ENCODE data around the gene ZCCHC17.

DNA sequence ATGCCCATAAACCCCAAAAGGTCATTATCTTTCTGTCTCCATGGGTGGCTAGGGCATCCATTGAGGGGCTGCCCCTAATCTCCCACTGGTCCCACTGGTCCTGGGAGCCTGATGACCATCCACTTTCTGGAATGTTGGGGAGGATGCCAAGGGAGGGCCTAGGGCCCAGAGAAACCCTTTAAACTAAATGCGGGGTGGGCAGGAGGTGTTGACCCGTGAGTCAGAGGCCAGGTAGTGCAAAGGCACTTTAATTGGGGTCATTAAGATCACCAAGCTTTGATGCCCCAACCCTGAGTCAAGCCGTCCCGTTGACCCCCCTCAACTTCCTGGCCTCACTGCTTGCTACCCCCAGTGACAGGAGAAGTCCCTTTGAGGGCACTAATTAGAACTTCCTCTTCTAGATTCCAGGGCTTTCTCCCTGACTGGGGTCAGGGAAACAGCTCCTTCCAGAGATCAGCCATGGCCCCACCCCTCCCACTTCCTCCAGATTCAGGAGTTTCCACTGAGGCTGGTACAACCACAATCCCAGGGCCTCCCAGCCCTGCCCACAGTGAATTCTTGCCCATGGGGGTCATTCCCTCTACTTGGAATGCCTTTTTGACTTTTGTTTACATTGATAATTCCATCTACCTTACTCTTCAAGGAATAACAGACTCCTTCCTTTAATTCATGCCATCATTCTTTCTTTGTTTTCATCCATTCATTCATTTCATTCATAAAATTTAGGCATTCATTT is 100.7 kb downstream of the ZCCHC17 start:
- TF ChIP-seq, protein P1, sequence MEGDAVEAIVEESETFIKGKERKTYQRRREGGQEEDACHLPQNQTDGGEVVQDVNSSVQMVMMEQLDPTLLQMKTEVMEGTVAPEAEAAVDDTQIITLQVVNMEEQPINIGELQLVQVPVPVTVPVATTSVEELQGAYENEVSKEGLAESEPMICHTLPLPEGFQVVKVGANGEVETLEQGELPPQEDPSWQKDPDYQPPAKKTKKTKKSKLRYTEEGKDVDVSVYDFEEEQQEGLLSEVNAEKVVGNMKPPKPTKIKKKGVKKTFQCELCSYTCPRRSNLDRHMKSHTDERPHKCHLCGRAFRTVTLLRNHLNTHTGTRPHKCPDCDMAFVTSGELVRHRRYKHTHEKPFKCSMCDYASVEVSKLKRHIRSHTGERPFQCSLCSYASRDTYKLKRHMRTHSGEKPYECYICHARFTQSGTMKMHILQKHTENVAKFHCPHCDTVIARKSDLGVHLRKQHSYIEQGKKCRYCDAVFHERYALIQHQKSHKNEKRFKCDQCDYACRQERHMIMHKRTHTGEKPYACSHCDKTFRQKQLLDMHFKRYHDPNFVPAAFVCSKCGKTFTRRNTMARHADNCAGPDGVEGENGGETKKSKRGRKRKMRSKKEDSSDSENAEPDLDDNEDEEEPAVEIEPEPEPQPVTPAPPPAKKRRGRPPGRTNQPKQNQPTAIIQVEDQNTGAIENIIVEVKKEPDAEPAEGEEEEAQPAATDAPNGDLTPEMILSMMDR (IDR thresholded peaks at IDR 0.05 in 8 of 11, conservative IDR thresholded peaks at IDR 0.05 in 3 of 11): no peak
- TF ChIP-seq POLR2A (IDR thresholded peaks at IDR 0.05): no peak

Data from spleen (tissue), 7 donors.